KOPT-K1 (cell line): ENCODE results near the gene BMPR2.
"Not testable (repeated sequence)": the region's sequence is repeated elsewhere in the genome, so short reads cannot be mapped to it uniquely, and the experiment has no call there.

ENCODE experiments used
- H3K27ac ChIP-seq: fragments of 200-600 bp; sonication (generic); 2 replicates; pipeline ENCODE4 v1.5.1; 2016; ENCODE audit warnings: antibody characterized with exemption, mild to moderate bottlenecking, low read depth, low read length; ENCODE audit not compliant: poor library complexity, severe bottlenecking
- H3K36me3 ChIP-seq: fragments of 200-600 bp; sonication (generic); 2 replicates; pipeline ENCODE4 v1.5.1; 2017; ENCODE audit warnings: antibody characterized with exemption, mild to moderate bottlenecking, low read length, moderate library complexity; ENCODE audit not compliant: insufficient read depth
- H3K9me3 ChIP-seq: fragments of 200-600 bp; sonication (generic); 2 replicates; pipeline ENCODE4 v1.5.1; 2017; ENCODE audit warnings: antibody characterized with exemption, low read length, mild to moderate bottlenecking; ENCODE audit not compliant: insufficient read depth, poor library complexity, severe bottlenecking

Gene BMPR2

DNA sequence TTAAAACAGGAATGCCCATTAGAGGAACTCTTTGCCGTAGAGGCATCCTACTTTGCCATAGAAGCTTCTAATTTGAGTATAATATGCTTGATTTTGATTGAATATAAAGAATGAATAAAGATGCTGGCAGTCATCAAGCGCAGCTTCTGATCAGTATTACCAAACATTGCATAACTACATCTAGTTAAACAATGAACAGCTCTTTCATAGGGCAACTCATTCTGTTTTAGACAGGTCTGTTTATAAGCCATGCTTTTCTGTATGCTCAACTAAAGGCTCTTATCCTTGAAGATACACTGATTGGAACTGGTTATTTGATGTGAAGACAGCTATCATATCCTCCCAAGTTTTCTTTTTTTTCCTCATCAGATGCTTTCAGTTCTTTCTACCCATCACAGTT lies 136.0 kb downstream of the BMPR2 start:
- H3K36me3 ChIP-seq, result no peaks in the 10 kb centered on the region
- no peaks in the 10 kb centered on the region for H3K9me3 ChIP-seq
- H3K27ac ChIP-seq, result no peak overlapping the region

DNA sequence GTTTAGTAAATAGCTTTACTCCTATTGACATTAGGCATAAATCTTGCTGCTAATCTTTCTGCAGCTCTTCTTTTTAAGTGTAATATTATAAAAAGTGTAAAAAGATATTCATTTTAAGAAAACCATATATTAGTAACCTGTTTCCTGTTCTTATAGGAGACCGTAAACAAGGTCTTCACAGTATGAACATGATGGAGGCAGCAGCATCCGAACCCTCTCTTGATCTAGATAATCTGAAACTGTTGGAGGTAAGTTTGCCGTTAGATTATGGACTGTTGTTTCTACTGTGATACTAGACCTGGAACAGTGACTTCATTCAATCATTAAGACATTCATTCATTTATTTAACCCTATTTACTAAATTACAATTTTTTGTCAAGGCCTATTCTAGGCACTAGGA lies 138.6 kb downstream of the BMPR2 start:
- H3K36me3 ChIP-seq, result no peaks in the 10 kb centered on the region
- no peak overlapping the region for H3K27ac ChIP-seq
- no peaks in the 10 kb centered on the region for H3K9me3 ChIP-seq

DNA sequence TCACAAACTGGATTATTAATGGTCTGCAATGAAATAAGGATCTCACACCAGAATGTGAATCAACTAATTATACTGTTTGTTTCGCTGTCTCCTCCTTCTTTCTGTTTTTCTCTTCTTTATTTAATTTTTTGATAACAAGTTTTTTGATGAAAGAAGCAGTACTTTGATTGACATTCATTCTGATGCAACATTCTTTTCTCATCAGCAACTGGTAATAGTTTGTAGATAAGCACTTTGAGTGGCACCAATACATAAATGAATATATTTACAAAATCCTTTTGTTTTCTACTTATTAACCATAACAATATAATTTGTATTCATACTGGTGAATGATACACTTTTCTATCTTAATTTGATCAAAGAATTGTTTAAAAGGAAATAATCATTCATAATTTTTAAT lies 143.3 kb downstream of the BMPR2 start:
- Histone ChIP-seq H3K27ac (no peak overlapping the region), H3K9me3 (no peaks in the 10 kb centered on the region), H3K36me3 (no peaks in the 10 kb centered on the region)

DNA sequence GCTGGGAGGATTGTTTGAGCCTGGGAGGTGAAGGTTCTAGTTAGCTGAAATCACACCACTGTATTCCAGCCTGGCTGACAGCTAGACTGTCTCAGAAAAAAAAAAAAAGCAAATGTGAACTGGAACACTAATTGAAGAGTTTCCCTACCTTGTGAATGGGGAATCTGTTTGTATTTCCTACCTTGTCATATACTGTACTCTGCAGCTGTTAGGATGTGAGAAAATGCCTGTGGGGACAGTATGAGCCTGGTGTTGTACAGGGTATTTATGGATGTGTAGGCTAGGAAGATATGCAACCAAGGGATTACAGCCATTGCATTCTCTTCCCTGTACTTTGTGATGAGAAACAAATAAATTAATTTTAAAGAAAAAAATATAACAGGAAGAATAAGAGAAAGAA lies 145.3 kb downstream of the BMPR2 start:
- no peak overlapping the region for H3K27ac ChIP-seq
- H3K9me3 ChIP-seq, result no peaks in the 10 kb centered on the region
- no peaks in the 10 kb centered on the region for H3K36me3 ChIP-seq

DNA sequence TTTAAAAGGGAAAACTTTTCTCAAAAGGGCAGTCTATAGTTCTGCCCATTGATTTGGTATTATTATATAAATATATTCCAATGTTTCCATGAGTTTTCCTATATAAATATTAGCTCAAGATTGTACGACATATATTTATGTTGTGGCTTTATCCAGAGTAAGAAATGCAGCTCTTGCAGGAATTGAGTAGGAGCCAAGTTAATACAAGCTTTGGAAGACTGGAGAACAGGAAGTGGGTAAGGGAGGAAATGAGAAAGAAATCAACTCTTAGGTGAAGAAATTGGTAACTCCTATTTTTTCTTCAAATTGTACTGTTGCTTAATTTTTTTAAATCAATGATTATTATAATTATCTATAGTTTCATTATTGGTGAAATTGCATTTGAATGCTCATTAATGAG lies 153.3 kb downstream of the BMPR2 start:
- Histone ChIP-seq H3K27ac (no peak overlapping the region), H3K36me3 (no peaks in the 10 kb centered on the region), H3K9me3 (no peaks in the 10 kb centered on the region)

DNA sequence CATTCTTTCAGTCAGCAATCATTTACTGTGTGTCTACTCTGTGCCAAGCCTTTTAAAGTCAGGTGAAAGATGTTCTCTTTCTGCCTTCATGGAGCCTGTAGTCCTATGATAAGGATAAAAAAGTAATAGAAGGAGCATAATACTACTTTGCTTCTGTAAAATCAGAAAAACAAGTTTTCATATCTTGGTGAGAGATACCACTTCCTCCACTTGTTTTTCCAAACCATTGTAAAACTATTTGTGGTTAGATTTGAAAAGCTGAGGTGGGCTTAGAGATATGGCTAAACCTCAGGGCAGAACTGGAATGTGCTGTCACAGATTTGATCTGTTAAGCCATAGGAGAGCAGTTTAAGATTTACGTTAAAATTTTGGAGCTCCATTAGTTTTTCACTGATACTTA lies 153.9 kb downstream of the BMPR2 start:
- no peaks in the 10 kb centered on the region for H3K36me3 ChIP-seq
- no peaks in the 10 kb centered on the region for H3K9me3 ChIP-seq
- H3K27ac ChIP-seq, result no peak overlapping the region

DNA sequence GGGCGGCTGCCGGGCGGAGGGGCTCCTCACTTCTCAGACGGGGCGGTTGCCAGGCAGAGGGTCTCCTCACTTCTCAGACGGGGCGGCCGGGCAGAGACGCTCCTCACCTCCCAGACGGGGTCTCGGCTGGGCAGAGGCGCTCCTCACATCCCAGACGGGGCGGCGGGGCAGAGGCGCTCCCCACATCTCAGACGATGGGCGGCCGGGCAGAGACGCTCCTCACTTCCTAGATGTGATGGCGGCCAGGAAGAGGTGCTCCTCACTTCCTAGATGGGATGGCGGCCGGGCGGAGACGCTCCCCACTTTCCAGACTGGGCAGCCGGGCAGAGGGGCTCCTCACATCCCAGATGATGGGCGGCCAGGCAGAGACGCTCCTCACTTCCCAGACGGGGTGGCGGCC lies 159.2 kb downstream of the BMPR2 start:
- not testable (repeated sequence) for H3K36me3 ChIP-seq, H3K9me3 ChIP-seq, H3K27ac ChIP-seq

DNA sequence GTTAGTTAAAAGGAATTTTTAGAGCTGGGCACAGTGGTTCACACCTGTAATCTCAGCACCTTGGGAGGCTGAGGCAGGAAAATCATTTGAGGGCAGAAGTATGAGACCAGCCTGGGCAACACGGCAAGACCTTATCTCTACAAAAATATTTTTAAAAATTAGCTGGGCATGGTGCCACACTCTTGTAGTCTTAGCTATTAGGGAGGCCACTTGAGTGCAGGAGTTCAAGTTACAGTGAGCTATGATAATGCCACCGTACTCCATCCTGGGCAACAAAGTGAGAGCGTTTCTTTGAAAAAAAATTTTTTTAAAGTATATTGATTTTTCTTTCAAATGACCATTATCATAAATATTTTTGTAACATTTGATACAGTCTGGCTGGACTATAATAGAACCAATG lies 165.0 kb downstream of the BMPR2 start:
- no peaks in the 10 kb centered on the region for H3K36me3 ChIP-seq
- H3K27ac ChIP-seq, result no peak overlapping the region
- H3K9me3 ChIP-seq, result no peaks in the 10 kb centered on the region

DNA sequence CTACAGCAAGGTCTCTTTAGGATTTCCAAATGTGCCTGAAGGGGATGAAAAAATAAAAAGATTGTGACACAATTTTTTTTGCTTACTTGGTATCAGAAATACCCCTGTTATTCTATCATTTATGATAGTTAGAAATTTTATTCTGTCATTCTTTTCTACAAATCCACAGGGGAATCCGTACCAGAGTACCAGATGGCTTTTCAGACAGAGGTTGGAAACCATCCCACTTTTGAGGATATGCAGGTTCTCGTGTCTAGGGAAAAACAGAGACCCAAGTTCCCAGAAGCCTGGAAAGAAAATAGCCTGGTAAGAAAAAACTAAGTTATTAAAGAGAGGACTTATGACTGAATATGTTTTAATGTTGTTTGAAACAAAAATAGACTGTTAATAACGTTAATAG lies 166.0 kb downstream of the BMPR2 start:
- H3K9me3 ChIP-seq, result no peaks in the 10 kb centered on the region
- H3K27ac ChIP-seq, result no peak overlapping the region
- no peaks in the 10 kb centered on the region for H3K36me3 ChIP-seq

DNA sequence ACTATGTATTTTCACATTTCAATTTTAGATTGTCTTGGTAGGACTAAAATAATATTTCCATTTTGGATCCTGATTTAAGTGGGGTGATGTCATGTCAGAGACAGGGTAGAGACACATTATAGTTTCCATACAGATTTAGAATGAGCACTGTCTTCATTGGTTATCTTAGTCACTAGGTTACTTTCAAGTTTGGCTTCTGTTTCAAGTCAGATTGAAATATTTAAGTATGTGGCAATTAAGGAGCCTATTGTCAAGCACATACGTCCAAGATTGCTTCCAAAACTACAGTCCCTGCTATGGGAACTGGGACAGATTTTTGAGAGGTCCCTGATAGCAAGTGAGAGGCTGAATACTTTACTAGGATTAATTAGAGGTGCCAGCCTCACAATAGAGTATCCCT lies 169.4 kb downstream of the BMPR2 start:
- Histone ChIP-seq H3K27ac (no peak overlapping the region), H3K36me3 (no peaks in the 10 kb centered on the region)

DNA sequence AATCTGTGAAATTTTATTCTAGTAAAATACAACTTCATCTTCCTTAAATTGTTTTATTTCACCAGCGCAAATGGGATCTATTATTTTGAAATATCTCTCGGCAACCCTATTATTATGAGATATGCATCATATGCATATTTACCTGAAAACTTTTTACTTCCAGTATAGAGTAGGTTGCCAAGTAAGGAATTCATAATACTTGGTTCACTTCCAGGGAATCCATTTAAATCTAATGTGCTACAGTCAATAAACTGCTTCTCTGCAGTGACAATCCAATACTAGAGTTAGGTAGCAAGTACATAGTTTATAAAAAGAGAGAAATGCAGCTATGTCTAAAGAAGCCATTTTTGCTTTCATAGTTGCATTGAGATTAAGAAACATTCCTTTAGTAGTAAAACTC lies 169.8 kb downstream of the BMPR2 start:
- no peaks in the 10 kb centered on the region for H3K36me3 ChIP-seq
- no peaks in the 10 kb centered on the region for H3K9me3 ChIP-seq
- H3K27ac ChIP-seq, result no peak overlapping the region

More for the DNA sequence above, 169.4 kb downstream of the BMPR2 start:
- H3K9me3 ChIP-seq, result no peaks in the 10 kb centered on the region

DNA sequence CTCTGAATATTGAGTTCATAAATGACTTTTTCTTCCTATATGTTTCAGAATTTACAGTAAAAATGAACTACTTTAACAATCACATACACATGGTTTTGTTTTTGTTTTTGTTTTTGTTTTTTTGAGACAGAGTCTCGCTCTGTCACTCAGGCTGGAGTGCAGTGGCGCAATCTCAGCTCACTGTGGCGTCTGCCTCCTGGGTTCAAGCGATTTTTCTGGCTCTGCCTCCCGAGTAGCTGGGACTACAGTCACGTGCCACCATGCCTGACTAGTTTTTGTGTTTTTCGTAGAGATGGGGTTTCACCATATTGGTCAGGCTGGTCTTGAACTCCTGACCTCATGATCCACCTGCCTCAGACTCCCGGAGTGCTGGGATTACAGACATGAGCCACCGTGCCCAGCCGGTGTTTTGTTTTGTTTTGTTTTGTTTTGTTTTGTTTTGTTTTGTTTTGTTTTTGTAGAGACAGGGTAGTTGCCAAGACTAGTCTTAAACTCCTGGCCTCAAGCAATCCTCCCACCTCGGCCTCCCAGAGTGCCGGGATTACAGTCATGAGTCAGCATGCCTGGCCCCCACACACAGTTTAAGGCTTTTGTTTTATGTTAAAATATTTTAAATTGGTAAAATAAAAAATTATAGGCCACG lies 170.5 kb downstream of the BMPR2 start:
- not testable (repeated sequence) for H3K36me3 ChIP-seq, H3K27ac ChIP-seq, H3K9me3 ChIP-seq

DNA sequence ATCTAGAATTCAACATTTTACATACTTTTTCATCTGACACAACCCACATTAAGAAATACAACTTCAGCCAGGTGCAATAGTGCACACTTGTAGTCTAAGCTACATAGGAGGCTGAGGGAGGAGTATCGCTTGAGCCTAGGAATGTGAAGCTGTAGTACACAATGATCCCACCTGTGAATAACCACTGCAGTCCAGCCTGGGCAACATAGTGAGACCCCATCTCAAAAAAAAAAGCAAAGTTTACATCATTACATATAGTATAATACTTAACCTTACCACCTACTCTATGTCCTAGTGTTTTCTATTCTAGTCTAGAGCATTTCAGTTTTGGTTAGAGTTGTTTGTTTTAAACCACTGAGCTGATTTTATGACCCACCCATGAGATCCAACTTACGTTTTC lies 172.1 kb downstream of the BMPR2 start:
- H3K9me3 ChIP-seq, result no peaks in the 10 kb centered on the region
- no peaks in the 10 kb centered on the region for H3K36me3 ChIP-seq
- no peak overlapping the region for H3K27ac ChIP-seq

DNA sequence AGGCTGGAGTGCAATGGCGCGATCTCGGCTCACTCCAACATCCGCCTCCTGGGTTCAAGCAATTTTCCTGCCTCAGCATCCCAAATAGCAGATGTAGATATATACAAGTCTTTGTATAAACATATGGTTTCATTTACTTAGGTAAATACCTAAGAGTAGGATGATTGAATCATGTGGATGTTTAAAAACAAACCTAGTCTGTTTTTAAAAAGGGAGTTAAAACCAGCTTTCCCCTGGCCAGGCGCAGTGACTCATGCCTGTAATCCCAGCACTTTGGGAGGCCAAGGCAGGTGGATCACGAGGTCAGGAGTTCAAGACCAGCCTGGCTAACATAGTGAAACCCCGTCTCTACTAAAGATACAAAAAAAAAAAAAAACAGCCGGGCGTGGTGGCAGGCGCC lies 174.9 kb downstream of the BMPR2 start:
- not testable (repeated sequence) for H3K27ac ChIP-seq

DNA sequence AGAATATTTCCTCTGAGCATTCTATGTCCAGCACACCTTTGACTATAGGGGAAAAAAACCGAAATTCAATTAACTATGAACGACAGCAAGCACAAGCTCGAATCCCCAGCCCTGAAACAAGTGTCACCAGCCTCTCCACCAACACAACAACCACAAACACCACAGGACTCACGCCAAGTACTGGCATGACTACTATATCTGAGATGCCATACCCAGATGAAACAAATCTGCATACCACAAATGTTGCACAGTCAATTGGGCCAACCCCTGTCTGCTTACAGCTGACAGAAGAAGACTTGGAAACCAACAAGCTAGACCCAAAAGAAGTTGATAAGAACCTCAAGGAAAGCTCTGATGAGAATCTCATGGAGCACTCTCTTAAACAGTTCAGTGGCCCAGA lies 179.2 kb downstream of the BMPR2 start:
- H3K36me3 ChIP-seq, result no peaks in the 10 kb centered on the region
- no peak overlapping the region for H3K27ac ChIP-seq
- H3K9me3 ChIP-seq, result no peaks in the 10 kb centered on the region

More for the DNA sequence above, 174.9 kb downstream of the BMPR2 start:
- H3K36me3 ChIP-seq, H3K9me3 ChIP-seq: not testable (repeated sequence)

DNA sequence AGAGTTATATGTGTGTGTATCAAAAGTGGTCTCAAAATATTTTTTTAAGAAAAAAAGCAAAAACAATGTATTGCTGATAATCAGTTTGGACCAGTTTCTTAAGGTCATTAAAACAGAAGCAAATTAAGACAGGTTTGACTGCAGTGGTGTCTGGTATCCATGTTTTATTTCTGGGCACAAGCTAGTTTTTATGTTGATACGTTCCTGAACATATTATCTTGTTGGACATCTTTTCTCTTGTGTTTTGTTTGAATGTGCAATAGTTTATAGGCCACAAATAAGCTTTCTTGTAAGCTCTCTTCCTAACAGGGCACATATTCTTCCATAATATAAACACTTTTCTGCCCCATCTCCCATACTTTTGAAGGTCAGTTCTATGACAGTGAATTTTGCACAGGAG lies 184.1 kb downstream of the BMPR2 start:
- no peaks in the 10 kb centered on the region for H3K36me3 ChIP-seq
- no peak overlapping the region for H3K27ac ChIP-seq
- H3K9me3 ChIP-seq, result no peaks in the 10 kb centered on the region

DNA sequence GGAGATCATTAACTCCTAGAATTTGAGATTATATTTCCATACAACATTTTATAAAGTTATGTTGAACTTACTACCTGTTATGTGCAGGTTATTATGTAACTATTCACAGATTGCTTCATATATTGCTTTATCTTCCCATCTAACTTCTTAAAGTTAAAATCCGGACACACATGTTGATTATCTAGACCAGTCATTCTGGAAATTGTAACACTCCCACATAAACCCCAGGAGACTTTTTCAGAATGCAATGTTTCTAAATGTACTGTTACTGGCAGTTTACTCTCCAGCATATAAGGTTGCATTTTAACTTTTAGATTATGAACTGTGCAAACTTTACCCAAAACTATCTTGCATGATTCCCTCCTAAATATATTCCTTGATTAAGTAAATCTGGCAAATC lies 188.1 kb downstream of the BMPR2 start:
- Histone ChIP-seq H3K27ac (no peak overlapping the region), H3K9me3 (no peaks in the 10 kb centered on the region), H3K36me3 (no peaks in the 10 kb centered on the region)
